Gastroesophageal sphincter (tissue), 4 donors: Measurements from ENCODE around the gene SPEG. TPM values are rescaled to one million over a fixed set of nuclear protein-coding genes. Genes with fewer than 3 reads are reported as not detected.

ENCODE experiments used
- ATAC-seq: fragments of 150-250 bp; one replicate; pipeline ENCODE4 v1.9.1; 2016; ENCODE audit warnings: mild to moderate bottlenecking, moderate library complexity
- H3K27ac ChIP-seq, 4 donors: fragments of 200-600 bp; sonication (generic) in 3 of 4; 1 replicate in 3 of 4; 2 replicates in 1 of 4; pipeline ENCODE4 v1.5.1; 2016 to 2019
- H3K27me3 ChIP-seq: fragments of 200-600 bp; sonication (generic); one replicate; pipeline ENCODE4 v1.5.1; 2019
- H3K36me3 ChIP-seq, 2 donors: fragments of 200-600 bp; sonication (generic); one replicate each; pipeline ENCODE4 v1.5.1; 2019; ENCODE audit warnings: control low read depth in 1 of 2
- H3K4me1 ChIP-seq, 3 donors: fragments of 200-600 bp; sonication (generic); 1 replicate in 2 of 3; 2 replicates in 1 of 3; pipeline ENCODE4 v1.5.1; 2016 to 2019; ENCODE audit warnings: control low read depth in 2 of 3
- H3K4me3 ChIP-seq, 2 donors: fragments of 200-600 bp; sonication (generic); one replicate each; pipeline ENCODE4 v1.5.1; 2019; ENCODE audit warnings: mild to moderate bottlenecking in 1 of 2, moderate library complexity in 1 of 2
- H3K9me3 ChIP-seq, 3 donors: fragments of 200-600 bp; sonication (generic); one replicate each; pipeline ENCODE4 v1.5.1; 2017 to 2019; ENCODE audit warnings: control low read depth in 2 of 3
- EP300 ChIP-seq: sonication (generic); formaldehyde crosslinking; IDR thresholded peaks from one replicate; pipeline ENCODE4 v1.6.1; 2017; ENCODE audit warnings: antibody characterized with exemption, mild to moderate bottlenecking
- POLR2A ChIP-seq, 2 donors: fragments of 450-650 bp; IDR thresholded peaks; one replicate each; pipeline ENCODE4 v1.6.1; 2017; ENCODE audit warnings: antibody characterized with exemption in 2 of 2, mild to moderate bottlenecking in 2 of 2, moderate library complexity in 1 of 2
- POLR2AphosphoS5 ChIP-seq: sonication (generic); formaldehyde crosslinking; IDR thresholded peaks from one replicate; pipeline ENCODE4 v1.6.1; 2017; ENCODE audit warnings: antibody characterized with exemption
- WGBS, 2 donors: methylation state at CpG; one replicate each; pipeline ENCODE4 v1.1.5; 2018; ENCODE audit warnings: low coverage in 1 of 2; 5-methylcytosine and 5-hydroxymethylcytosine counted together
- total RNA-seq, 4 donors: library from RNA; depleted of rRNA; stranded (reverse); fragments of >200 nt; gene quantifications; one replicate each; pipeline ENCODE4 v1.1.0, GENCODE V29; 2016
- TF ChIP-seq, protein P1 (sequence below), 4 experiments: fragments of 200-600 bp in 2 of 4; fragments of 450-650 bp in 2 of 4; sonication (generic) in 1 of 4; IDR thresholded peaks; one replicate each; pipeline ENCODE4 v1.5.1; 2017 to 2019; ENCODE audit warnings: antibody characterized with exemption in 4 of 4, mild to moderate bottlenecking in 2 of 4, moderate library complexity in 2 of 4

SPEG gene
- total RNA-seq, 4 donors from 2014 or later, result 90.2 to 307 (median 214) TPM

DNA sequence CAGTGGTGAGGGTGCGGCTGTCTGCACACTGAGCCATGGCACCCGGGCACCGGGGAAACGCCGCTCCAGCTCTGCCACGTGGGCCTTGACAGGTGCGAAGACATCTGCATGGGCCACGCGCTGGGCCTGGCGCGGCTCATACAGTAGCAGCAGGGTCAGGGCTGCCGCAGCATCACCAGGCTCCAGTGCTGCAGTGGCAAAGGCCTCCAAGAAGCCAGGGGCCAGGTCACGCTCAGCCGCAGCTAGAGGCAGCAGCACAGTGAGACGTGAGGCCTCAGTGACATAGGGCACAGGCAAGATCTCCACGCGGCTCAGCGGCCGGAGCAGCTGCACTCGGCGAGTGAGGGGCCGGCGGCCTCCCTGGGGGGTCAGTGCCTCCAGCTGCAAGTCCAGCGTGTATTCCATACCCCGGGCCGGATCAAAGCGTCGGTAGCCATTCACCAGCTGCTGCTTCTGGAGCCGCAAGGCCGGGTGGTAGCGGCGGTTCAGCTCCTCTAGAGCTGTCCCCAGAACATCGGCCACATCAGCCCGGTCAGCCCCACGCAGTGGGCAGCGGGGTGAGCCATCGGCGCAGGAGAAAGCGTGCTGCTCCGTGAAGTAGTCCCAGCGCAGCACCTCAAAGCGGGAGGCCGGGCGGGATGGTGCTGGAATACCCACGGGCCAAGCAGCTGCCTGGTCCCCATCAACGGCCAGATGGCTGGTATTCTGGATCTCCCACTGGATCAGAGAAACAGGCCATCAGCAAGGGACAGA is 105.5 kb downstream of the SPEG start:
- H3K27ac ChIP-seq, result no peak overlapping the region
- 80 to 91% methylated on average over 1 to 14 of the region's 46 CpGs for WGBS, 2 donors
- ATAC-seq, result no peak
- no peaks in the 10 kb centered on the region for H3K27me3 ChIP-seq
- no peak for TF ChIP-seq EP300
- TF ChIP-seq, protein P1, sequence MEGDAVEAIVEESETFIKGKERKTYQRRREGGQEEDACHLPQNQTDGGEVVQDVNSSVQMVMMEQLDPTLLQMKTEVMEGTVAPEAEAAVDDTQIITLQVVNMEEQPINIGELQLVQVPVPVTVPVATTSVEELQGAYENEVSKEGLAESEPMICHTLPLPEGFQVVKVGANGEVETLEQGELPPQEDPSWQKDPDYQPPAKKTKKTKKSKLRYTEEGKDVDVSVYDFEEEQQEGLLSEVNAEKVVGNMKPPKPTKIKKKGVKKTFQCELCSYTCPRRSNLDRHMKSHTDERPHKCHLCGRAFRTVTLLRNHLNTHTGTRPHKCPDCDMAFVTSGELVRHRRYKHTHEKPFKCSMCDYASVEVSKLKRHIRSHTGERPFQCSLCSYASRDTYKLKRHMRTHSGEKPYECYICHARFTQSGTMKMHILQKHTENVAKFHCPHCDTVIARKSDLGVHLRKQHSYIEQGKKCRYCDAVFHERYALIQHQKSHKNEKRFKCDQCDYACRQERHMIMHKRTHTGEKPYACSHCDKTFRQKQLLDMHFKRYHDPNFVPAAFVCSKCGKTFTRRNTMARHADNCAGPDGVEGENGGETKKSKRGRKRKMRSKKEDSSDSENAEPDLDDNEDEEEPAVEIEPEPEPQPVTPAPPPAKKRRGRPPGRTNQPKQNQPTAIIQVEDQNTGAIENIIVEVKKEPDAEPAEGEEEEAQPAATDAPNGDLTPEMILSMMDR (IDR thresholded peaks at IDR 0.05), result no peak
- TF ChIP-seq POLR2A (IDR thresholded peaks at IDR 0.05), result no peak
- TF ChIP-seq POLR2AphosphoS5, result no peak
- no peaks in the 10 kb centered on the region for H3K9me3 ChIP-seq
- no peak overlapping the region for H3K4me3 ChIP-seq
- peaks cover 0 to 56% (median 14%) of the 10 kb centered on the region in 3 donors for H3K4me1 ChIP-seq
- peaks cover 0 to 29% of the 10 kb centered on the region in 2 donors for H3K36me3 ChIP-seq

DNA sequence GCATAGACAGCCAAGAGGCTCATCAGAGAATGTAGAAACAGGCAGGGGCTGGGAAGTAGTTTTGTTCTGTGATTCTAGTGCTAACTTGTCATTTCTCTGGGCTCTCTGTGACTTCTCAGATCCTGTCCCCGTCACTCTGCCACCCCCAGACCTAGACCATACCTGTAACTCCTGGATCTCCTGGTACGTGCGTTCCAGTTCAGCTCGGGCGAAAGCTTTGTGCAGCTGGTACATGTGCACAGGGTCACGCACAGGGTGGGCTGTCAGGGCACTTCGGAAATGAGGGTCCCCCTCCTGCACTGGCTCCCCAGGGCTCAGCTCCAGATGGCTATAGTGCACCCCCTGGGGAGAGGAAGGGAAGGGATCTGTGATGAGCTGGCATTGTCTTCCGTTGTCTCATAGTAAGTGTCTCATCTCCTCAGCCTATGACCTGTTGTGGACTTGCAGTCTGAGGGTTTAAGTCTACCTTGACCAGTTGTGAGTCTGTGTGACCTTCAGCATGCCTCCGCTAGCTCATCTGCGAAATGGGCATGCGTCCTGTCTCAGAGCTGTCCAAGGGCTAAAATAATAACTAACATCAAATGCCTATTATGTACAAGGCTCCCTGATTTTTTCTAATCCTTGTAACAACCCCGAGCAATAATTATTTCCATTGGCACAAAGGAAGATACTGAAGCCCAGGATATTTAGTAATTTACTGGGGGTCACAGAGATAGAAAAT is 106.3 kb downstream of the SPEG start:
- H3K9me3 ChIP-seq, result no peaks in the 10 kb centered on the region
- no peak overlapping the region for H3K27ac ChIP-seq
- ATAC-seq, result no peak
- peaks cover 0 to 61% (median 14%) of the 10 kb centered on the region in 3 donors for H3K4me1 ChIP-seq
- peaks cover 0 to 29% of the 10 kb centered on the region in 2 donors for H3K36me3 ChIP-seq
- H3K27me3 ChIP-seq, result no peaks in the 10 kb centered on the region
- TF ChIP-seq EP300, result no peak
- TF ChIP-seq, protein P1 (IDR thresholded peaks at IDR 0.05), result no peak
- no peak overlapping the region for H3K4me3 ChIP-seq
- 70 to 94% methylated on average over 2 to 8 of the region's 12 CpGs for WGBS, 2 donors

DNA sequence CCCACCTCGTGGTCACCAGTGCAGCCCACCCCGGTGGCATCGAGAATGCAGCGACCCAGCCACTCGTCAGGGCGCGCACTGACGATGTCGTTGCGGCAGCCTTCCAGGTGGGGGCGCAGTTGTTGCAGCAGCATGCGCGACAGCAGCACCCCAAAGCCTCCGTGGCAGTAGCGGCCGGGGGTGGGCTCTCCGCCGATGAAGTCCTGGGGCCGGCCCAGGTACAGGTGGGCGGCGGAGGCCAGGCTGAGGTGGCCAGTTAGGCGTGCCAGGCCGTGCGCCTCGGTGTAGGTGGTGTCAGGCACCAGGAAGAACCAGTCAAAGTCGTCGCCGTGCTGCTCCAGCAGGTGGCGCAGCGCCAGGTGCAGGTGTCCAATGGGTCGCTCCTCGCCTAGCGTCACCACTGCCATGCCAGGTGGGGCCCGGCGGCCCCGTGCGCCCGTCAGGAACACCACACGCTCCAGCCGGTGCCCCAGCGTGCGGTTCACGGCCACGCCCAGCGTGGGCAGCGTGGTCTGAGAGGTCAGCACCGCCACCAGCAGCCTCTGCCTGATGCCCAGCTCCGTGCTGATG is 107.1 kb downstream of the SPEG start:
- peaks cover 0 to 61% (median 14%) of the 10 kb centered on the region in 3 donors for H3K4me1 ChIP-seq
- ATAC-seq, result no peak
- TF ChIP-seq EP300 (no peak), POLR2AphosphoS5 (peak; percentile 6)
- TF ChIP-seq, protein P1 (IDR thresholded peaks at IDR 0.05), result peak in 3 of 4 experiments; percentile 85 to 91 (median 90)
- peak overlapping the region in 1 of 2 donors; percentile 28 for H3K4me3 ChIP-seq
- peak overlapping the region in 3 of 4 donors; percentile 92 to 96 (median 94) for H3K27ac ChIP-seq
- 0% methylated on average over 1 of the region's 48 CpGs; no CpG with 5 or more reads in 1 of the 2 donors for WGBS, 2 donors
- H3K36me3 ChIP-seq, result peaks cover 0 to 29% of the 10 kb centered on the region in 2 donors
- no peaks in the 10 kb centered on the region for H3K27me3 ChIP-seq
- no peaks in the 10 kb centered on the region for H3K9me3 ChIP-seq

DNA sequence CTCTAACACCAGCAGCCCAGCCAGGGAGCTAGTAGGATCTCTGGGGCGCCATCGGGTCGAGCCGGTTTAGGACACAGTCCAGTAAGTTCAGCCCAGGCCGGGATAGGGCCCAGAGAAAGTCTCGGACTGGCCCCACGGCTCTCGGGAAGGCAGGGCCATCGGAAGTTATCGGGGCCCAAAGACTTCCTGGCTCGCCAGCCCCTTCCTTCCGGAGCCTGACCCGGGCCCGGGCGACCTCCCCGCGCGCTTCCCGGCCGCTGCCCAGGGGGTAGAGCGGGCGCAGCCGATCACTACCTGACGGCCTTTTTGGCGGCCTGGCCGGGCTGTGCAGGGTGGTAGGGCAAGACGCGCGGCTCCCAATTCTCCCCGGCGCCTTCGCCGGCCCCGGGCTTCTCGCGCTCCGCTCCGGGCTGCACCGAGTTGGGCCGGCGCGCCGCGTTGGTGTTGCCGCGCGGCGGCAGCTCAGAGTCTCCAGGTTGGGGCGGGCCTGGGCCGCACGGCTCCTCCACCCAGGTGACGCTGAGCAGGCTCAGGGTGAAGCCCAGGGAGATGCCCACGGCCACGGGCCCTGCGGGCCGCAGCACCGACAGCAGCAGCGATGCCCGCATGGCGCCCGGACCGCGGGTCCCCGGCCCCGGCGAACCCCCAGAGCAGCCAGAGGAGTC is 108.4 kb downstream of the SPEG start:
- no CpG with 5 or more reads among the region's 66 CpGs for WGBS, 2 donors
- H3K4me1 ChIP-seq, result peaks cover 0 to 54% (median 14%) of the 10 kb centered on the region in 3 donors
- H3K4me3 ChIP-seq, result peak overlapping the region; percentile 59 to 91
- H3K27me3 ChIP-seq, result no peaks in the 10 kb centered on the region
- peak; percentile 42 for ATAC-seq
- peak overlapping the region; percentile 72 to 96 (median 93) for H3K27ac ChIP-seq
- TF ChIP-seq, protein P1 (IDR thresholded peaks at IDR 0.05), result peak in 2 of 4 experiments; percentile 4 to 26
- TF ChIP-seq EP300, result no peak
- H3K9me3 ChIP-seq, result no peaks in the 10 kb centered on the region
- peaks cover 0 to 39% of the 10 kb centered on the region in 2 donors for H3K36me3 ChIP-seq
